SHP77 (cell line): ENCODE measurements around the gene IL1RAPL2.
"Not testable (repeated sequence)": the region's sequence is repeated elsewhere in the genome, so short reads cannot be mapped to it uniquely, and the experiment has no call there.

ENCODE experiments used
- DNase-seq, 2 experiments: peaks; one replicate each; lab custom pipeline; 2025; lab: John Stamatoyannopoulos, UW

The IL1RAPL2 gene

GRCh38 chrX:105018865-105019264 is 452.9 kb downstream of the IL1RAPL2 start:
- no peak for DNase-seq

- not testable (repeated sequence) for DNase-seq
Observed at GRCh38 chrX:105028962-105029361, 463.0 kb downstream of the IL1RAPL2 start.

- DNase-seq: no peak
Observed at GRCh38 chrX:105038672-105039328, 472.8 kb downstream of the IL1RAPL2 start.

GRCh38 chrX:105050921-105051320 is 484.9 kb downstream of the IL1RAPL2 start:
- no peak for DNase-seq

- no peak for DNase-seq
Observed at GRCh38 chrX:105051364-105051763, 485.4 kb downstream of the IL1RAPL2 start.

GRCh38 chrX:105052926-105053325 is 486.9 kb downstream of the IL1RAPL2 start:
- no peak for DNase-seq

GRCh38 chrX:105063743-105064142 is 497.7 kb downstream of the IL1RAPL2 start:
- no peak for DNase-seq

GRCh38 chrX:105098201-105098600 is 532.2 kb downstream of the IL1RAPL2 start:
- DNase-seq: no peak

GRCh38 chrX:105098812-105099211 is 532.8 kb downstream of the IL1RAPL2 start:
- DNase-seq: no peak

GRCh38 chrX:105101378-105101777 is 535.4 kb downstream of the IL1RAPL2 start:
- no peak for DNase-seq

GRCh38 chrX:105109936-105110335 is 543.9 kb downstream of the IL1RAPL2 start:
- no peak for DNase-seq

- DNase-seq: no peak
Observed at GRCh38 chrX:105114554-105115130, 548.6 kb downstream of the IL1RAPL2 start.

GRCh38 chrX:105115596-105116320 is 549.8 kb downstream of the IL1RAPL2 start:
- DNase-seq: not testable (repeated sequence)

GRCh38 chrX:105116486-105116885 is 550.5 kb downstream of the IL1RAPL2 start:
- no peak for DNase-seq

- no peak for DNase-seq
Observed at GRCh38 chrX:105117621-105118020, 551.6 kb downstream of the IL1RAPL2 start.

- DNase-seq: no peak
Observed at GRCh38 chrX:105120463-105120862, 554.5 kb downstream of the IL1RAPL2 start.

GRCh38 chrX:105121186-105121585 is 555.2 kb downstream of the IL1RAPL2 start:
- DNase-seq: no peak

GRCh38 chrX:105126201-105126600 is 560.2 kb downstream of the IL1RAPL2 start:
- no peak for DNase-seq

- no peak for DNase-seq
Observed at GRCh38 chrX:105134273-105134672, 568.3 kb downstream of the IL1RAPL2 start.

GRCh38 chrX:105136786-105137185 is 570.8 kb downstream of the IL1RAPL2 start:
- no peak for DNase-seq

- no peak for DNase-seq
Observed at GRCh38 chrX:105150036-105150435, 584.0 kb downstream of the IL1RAPL2 start.

- DNase-seq: no peak
Observed at GRCh38 chrX:105150557-105150956, 584.6 kb downstream of the IL1RAPL2 start.

- no peak for DNase-seq
Observed at GRCh38 chrX:105167233-105167632, 601.2 kb downstream of the IL1RAPL2 start.
